Measurements from ENCODE around the gene NRG2. TPM values are rescaled to one million over a fixed set of nuclear protein-coding genes. Genes with fewer than 3 reads are reported as not detected.

NRG2 gene
- total and polyA plus RNA-seq, 2 of the 4 experiments (the other 2 are of a cell fraction): 0.18 TPM; not detected in 1

DNA sequence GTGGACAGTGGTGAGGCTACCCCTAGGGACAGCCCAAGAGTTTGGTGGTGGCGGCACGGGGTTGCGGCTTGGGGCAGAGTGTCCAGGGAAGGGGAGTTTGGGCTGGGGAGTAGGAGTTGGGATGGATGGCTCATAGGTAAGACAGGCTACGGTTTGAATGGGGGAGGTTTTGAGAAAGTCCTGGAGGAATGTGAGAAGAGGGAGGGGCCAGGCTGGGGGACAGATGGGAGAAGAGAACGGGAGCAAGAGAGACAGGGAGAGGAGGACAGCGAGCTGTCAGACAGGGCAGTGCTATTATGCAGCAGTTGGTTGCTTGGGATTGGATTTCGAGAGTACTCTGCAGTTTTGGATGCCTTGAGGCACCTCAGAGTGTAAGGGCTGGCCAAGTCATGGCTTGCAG lies 223.0 kb downstream of the NRG2 start:
- H3K14ac ChIP-seq (replicated peaks; ENCODE audit: low read depth, low read length): no peak overlapping the region
- H2AK9ac ChIP-seq (replicated peaks; ENCODE audit: low read depth, low read length, poor library complexity): peak overlapping the region; percentile 76
- in situ Hi-C loops (cut with MboI; ENCODE audit: low sequenced_read_pairs): no loop called here
- no peak overlapping the region for H3K4me3 ChIP-seq (ENCODE audit: insufficient read depth, low read depth, low read length)
- H3K9me1 ChIP-seq (ENCODE audit: insufficient read depth, low read length): no peaks in the 10 kb centered on the region
- dilution Hi-C loops (cut with HindIII; ENCODE audit: low sequenced_read_pairs, unreplicated experiment): no loop called here
- H3K18ac ChIP-seq (ENCODE audit: low read depth, low read length): no peak overlapping the region
- H2BK20ac ChIP-seq (ENCODE audit: low read depth, low read length): no peak overlapping the region
- no peak overlapping the region for H3K56ac ChIP-seq (ENCODE audit: extremely low read depth, insufficient read depth, low read length)
- ATAC-seq (ENCODE audit: low read depth) (no peak), DNase-seq (no peak)
- no peak overlapping the region for H4K91ac ChIP-seq (ENCODE audit: insufficient read depth, low read depth, low read length)
- H4K20me1 ChIP-seq (ENCODE audit: insufficient read depth, low read length): no peaks in the 10 kb centered on the region; the same call in 1 of the 2 replicates
- ChIA-PET CTCF (no interaction called here), POLR2A (ENCODE audit: unreplicated experiment) (no interaction called here)
- H3K4me1 ChIP-seq (ENCODE audit: control insufficient read depth, insufficient read depth, low read length): no peaks in the 10 kb centered on the region
- no peak overlapping the region for H2AFZ ChIP-seq (replicated peaks; ENCODE audit: low read length, poor library complexity)
- H3K4ac ChIP-seq (ENCODE audit: low read depth, low read length): no peak overlapping the region
- no peak overlapping the region for H4K5ac ChIP-seq (ENCODE audit: low read depth, low read length)
- intact Hi-C loops (cut with micrococcal nuclease): no loop called here
- H4K8ac ChIP-seq (ENCODE audit: low read depth in 2 of 2, low read length in 2 of 2): no peak overlapping the region
- H3K9me3 ChIP-seq (ENCODE audit: control insufficient read depth, insufficient read depth, low read length): peaks cover 2% of the 10 kb centered on the region; the same call in 1 of the 2 replicates
- 33% methylated on average over 6 of the region's 7 CpGs; no CpG with 5 or more reads in 1 of the 2 experiments for WGBS, 2 experiments (ENCODE audit: extremely low coverage in 2 of 2, insufficient read length in 1 of 2)
- H3K36me3 ChIP-seq (ENCODE audit: control insufficient read depth, insufficient read depth, low read length): no peaks in the 10 kb centered on the region
- no peak overlapping the region for H3K4me2 ChIP-seq (ENCODE audit: low read depth, low read length)
- no peak overlapping the region for H2BK120ac ChIP-seq (ENCODE audit: low read depth, low read length)
- no peak overlapping the region for H3K23ac ChIP-seq (ENCODE audit: low read depth, low read length)
- H3K9ac ChIP-seq (ENCODE audit: low read depth, low read length): no peak overlapping the region
- no peak overlapping the region for H2BK5ac ChIP-seq (ENCODE audit: low read depth, low read length, poor library complexity, severe bottlenecking)
- no TSS peak for BruUV-seq (replicated peaks)
- H3K27me3 ChIP-seq (ENCODE audit: control insufficient read depth, insufficient read depth, low read length): peaks cover 32% of the 10 kb centered on the region
- TF ChIP-seq BHLHE40 (IDR thresholded peaks at IDR 0.05; ENCODE audit: low read depth, low read length) (no peak), MXI1 (IDR thresholded peaks at IDR 0.05; ENCODE audit: borderline replicate concordance, low read depth, low read length) (no peak), FOS (IDR thresholded peaks at IDR 0.05; ENCODE audit: low read depth, low read length) (no peak), CEBPB (IDR thresholded peaks at IDR 0.05; ENCODE audit: low read depth, low read length) (no peak), POLR2A (IDR thresholded peaks at IDR 0.05; ENCODE audit: low read depth, low read length) (no peak), NFE2L2 (IDR thresholded peaks at IDR 0.05; ENCODE audit: low read depth, low read length) (no peak), MAFK (IDR thresholded peaks at IDR 0.05; ENCODE audit: low read depth, low read length) (no peak), SMC3 (IDR thresholded peaks at IDR 0.05; ENCODE audit: low read depth, low read length) (no peak), RFX5 (IDR thresholded peaks at IDR 0.05; ENCODE audit: low read depth, low read length) (no peak), RCOR1 (IDR thresholded peaks at IDR 0.05; ENCODE audit: insufficient replicate concordance, low read length) (no peak), RAD21 (IDR thresholded peaks at IDR 0.05; ENCODE audit: low read length) (no peak)
- TF ChIP-seq, protein P1, sequence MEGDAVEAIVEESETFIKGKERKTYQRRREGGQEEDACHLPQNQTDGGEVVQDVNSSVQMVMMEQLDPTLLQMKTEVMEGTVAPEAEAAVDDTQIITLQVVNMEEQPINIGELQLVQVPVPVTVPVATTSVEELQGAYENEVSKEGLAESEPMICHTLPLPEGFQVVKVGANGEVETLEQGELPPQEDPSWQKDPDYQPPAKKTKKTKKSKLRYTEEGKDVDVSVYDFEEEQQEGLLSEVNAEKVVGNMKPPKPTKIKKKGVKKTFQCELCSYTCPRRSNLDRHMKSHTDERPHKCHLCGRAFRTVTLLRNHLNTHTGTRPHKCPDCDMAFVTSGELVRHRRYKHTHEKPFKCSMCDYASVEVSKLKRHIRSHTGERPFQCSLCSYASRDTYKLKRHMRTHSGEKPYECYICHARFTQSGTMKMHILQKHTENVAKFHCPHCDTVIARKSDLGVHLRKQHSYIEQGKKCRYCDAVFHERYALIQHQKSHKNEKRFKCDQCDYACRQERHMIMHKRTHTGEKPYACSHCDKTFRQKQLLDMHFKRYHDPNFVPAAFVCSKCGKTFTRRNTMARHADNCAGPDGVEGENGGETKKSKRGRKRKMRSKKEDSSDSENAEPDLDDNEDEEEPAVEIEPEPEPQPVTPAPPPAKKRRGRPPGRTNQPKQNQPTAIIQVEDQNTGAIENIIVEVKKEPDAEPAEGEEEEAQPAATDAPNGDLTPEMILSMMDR (conservative IDR thresholded peaks at IDR 0.05; ENCODE audit: low read depth, low read length): no peak
- TF ChIP-seq, protein P2, sequence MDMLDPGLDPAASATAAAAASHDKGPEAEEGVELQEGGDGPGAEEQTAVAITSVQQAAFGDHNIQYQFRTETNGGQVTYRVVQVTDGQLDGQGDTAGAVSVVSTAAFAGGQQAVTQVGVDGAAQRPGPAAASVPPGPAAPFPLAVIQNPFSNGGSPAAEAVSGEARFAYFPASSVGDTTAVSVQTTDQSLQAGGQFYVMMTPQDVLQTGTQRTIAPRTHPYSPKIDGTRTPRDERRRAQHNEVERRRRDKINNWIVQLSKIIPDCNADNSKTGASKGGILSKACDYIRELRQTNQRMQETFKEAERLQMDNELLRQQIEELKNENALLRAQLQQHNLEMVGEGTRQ (IDR thresholded peaks at IDR 0.05; ENCODE audit: low read depth, low read length): no peak
- TF ChIP-seq, protein P3, sequence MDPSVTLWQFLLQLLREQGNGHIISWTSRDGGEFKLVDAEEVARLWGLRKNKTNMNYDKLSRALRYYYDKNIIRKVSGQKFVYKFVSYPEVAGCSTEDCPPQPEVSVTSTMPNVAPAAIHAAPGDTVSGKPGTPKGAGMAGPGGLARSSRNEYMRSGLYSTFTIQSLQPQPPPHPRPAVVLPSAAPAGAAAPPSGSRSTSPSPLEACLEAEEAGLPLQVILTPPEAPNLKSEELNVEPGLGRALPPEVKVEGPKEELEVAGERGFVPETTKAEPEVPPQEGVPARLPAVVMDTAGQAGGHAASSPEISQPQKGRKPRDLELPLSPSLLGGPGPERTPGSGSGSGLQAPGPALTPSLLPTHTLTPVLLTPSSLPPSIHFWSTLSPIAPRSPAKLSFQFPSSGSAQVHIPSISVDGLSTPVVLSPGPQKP (IDR thresholded peaks at IDR 0.05; ENCODE audit: borderline replicate concordance, low read depth, low read length): no peak
- H2AK5ac ChIP-seq (ENCODE audit: low read depth, low read length): no peak overlapping the region
- H2BK15ac ChIP-seq (ENCODE audit: low read depth, low read length): no peak overlapping the region
- no peak overlapping the region for H3K27ac ChIP-seq (ENCODE audit: insufficient read depth, low read length)
- no peaks in the 10 kb centered on the region for H3K79me1 ChIP-seq (ENCODE audit: low read depth in 1 of 2, low read length in 2 of 2)

Data from IMR-90 (cell line).